ENCODE results near the gene RAMP1. TPM values are rescaled to one million over a fixed set of nuclear protein-coding genes. Genes with fewer than 3 reads are reported as not detected.

The RAMP1 gene
- polyA plus RNA-seq, 1 donor from 2014 or later = 25.5 TPM

- Histone ChIP-seq H3K36me3 (ENCODE audit: insufficient read depth, low read length) (no peaks in the 10 kb centered on the region), H4K20me1 (ENCODE audit: insufficient read depth) (no peaks in the 10 kb centered on the region), H3F3A (ENCODE audit: insufficient read depth, low read length, poor library complexity, severe bottlenecking) (no peaks in the 10 kb centered on the region), H3K4me3 (ENCODE audit: low read length) (peak overlapping the region; percentile 44), H3K4me2 (ENCODE audit: low read length) (peak overlapping the region; percentile 29), H3K27me3 (ENCODE audit: insufficient read depth, low read depth, low read length) (no peaks in the 10 kb centered on the region), H2AFZ (ENCODE audit: low read depth, low read length) (no peak overlapping the region), H3K9me3 (ENCODE audit: low read length) (no peaks in the 10 kb centered on the region), H3K9me2 (ENCODE audit: insufficient read depth, low read length) (no peaks in the 10 kb centered on the region), H3K27ac (ENCODE audit: low read length) (peak overlapping the region; percentile 99), H3K79me2 (replicated peaks; ENCODE audit: insufficient read depth, low read length) (no peaks in the 10 kb centered on the region), H3K9ac (ENCODE audit: low read length) (peak overlapping the region; percentile 72)
- TF ChIP-seq EZH2 (IDR thresholded peaks at IDR 0.05; ENCODE audit: borderline replicate concordance, insufficient read depth, low read length, poor library complexity, severe bottlenecking) (no peak), RAD21 (conservative IDR thresholded peaks at IDR 0.05) (peak; percentile 19), SMC3 (conservative IDR thresholded peaks at IDR 0.05; ENCODE audit: poor library complexity) (no peak), TAF1 (IDR thresholded peaks at IDR 0.05; ENCODE audit: low read depth) (no peak), EP300 (conservative IDR thresholded peaks at IDR 0.05; ENCODE audit: poor library complexity, severe bottlenecking) (peak; percentile 95), MXI1 (conservative IDR thresholded peaks at IDR 0.05; ENCODE audit: poor library complexity, severe bottlenecking) (peak; percentile 23), POLR2AphosphoS5 (IDR thresholded peaks at IDR 0.05) (peak; percentile 69)
- TF ChIP-seq, protein P1, sequence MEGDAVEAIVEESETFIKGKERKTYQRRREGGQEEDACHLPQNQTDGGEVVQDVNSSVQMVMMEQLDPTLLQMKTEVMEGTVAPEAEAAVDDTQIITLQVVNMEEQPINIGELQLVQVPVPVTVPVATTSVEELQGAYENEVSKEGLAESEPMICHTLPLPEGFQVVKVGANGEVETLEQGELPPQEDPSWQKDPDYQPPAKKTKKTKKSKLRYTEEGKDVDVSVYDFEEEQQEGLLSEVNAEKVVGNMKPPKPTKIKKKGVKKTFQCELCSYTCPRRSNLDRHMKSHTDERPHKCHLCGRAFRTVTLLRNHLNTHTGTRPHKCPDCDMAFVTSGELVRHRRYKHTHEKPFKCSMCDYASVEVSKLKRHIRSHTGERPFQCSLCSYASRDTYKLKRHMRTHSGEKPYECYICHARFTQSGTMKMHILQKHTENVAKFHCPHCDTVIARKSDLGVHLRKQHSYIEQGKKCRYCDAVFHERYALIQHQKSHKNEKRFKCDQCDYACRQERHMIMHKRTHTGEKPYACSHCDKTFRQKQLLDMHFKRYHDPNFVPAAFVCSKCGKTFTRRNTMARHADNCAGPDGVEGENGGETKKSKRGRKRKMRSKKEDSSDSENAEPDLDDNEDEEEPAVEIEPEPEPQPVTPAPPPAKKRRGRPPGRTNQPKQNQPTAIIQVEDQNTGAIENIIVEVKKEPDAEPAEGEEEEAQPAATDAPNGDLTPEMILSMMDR (IDR thresholded peaks at IDR 0.05; ENCODE audit: poor library complexity, severe bottlenecking) = no peak
- TF ChIP-seq, protein P2, sequence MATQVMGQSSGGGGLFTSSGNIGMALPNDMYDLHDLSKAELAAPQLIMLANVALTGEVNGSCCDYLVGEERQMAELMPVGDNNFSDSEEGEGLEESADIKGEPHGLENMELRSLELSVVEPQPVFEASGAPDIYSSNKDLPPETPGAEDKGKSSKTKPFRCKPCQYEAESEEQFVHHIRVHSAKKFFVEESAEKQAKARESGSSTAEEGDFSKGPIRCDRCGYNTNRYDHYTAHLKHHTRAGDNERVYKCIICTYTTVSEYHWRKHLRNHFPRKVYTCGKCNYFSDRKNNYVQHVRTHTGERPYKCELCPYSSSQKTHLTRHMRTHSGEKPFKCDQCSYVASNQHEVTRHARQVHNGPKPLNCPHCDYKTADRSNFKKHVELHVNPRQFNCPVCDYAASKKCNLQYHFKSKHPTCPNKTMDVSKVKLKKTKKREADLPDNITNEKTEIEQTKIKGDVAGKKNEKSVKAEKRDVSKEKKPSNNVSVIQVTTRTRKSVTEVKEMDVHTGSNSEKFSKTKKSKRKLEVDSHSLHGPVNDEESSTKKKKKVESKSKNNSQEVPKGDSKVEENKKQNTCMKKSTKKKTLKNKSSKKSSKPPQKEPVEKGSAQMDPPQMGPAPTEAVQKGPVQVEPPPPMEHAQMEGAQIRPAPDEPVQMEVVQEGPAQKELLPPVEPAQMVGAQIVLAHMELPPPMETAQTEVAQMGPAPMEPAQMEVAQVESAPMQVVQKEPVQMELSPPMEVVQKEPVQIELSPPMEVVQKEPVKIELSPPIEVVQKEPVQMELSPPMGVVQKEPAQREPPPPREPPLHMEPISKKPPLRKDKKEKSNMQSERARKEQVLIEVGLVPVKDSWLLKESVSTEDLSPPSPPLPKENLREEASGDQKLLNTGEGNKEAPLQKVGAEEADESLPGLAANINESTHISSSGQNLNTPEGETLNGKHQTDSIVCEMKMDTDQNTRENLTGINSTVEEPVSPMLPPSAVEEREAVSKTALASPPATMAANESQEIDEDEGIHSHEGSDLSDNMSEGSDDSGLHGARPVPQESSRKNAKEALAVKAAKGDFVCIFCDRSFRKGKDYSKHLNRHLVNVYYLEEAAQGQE (IDR thresholded peaks at IDR 0.05; ENCODE audit: borderline replicate concordance) = peak; percentile 34
Observed at GRCh38 chr2:237892984-237893595, 33.7 kb downstream of the RAMP1 start.

DNA sequence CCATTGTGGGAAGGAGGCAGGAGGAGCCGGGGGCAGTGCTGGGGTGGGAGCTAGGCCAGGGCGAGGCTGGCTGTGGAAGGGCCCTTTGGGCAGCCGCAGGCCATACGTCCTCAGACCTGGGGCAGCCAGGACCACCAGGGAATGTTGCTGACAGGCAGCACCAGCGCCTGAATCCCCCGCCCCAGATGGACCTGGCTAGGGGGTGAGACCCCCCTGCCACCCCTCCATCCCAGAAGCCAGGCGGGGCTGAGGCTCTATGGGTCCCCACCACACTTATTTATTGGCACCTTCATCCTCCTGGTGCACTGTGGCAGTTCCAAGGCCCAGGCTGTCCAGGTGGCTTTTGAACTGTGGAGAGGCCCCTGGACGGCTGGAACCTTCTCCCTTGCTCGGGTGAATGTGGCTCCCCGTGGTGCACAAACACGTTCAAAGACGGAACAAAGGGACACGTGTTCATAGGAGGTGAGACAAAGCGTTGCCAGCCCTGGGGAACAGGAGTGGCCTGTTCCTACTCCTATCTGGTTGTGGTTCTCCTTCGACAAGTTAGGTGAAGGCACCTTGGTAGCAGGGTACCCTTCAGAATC is 35.1 kb downstream of the RAMP1 start:
- Histone ChIP-seq H3K36me3 (ENCODE audit: insufficient read depth, low read length) (no peaks in the 10 kb centered on the region), H3K27ac (ENCODE audit: low read length) (peak overlapping the region; percentile 99), H3K9me3 (ENCODE audit: low read length) (no peaks in the 10 kb centered on the region)

More for the DNA sequence above, 35.1 kb downstream of the RAMP1 start:
- Histone ChIP-seq H3K9ac (ENCODE audit: low read length) (peak overlapping the region; percentile 30), H2AFZ (ENCODE audit: low read depth, low read length) (no peak overlapping the region), H3K27me3 (ENCODE audit: insufficient read depth, low read depth, low read length) (no peaks in the 10 kb centered on the region), H3K9me2 (ENCODE audit: insufficient read depth, low read length) (no peaks in the 10 kb centered on the region), H3F3A (ENCODE audit: insufficient read depth, low read length, poor library complexity, severe bottlenecking) (no peaks in the 10 kb centered on the region), H3K79me2 (replicated peaks; ENCODE audit: insufficient read depth, low read length) (no peaks in the 10 kb centered on the region), H3K4me2 (ENCODE audit: low read length) (no peak overlapping the region), H4K20me1 (ENCODE audit: insufficient read depth) (no peaks in the 10 kb centered on the region), H3K4me3 (ENCODE audit: low read length) (no peak overlapping the region)
- TF ChIP-seq TAF1 (IDR thresholded peaks at IDR 0.05; ENCODE audit: low read depth) (no peak), SMC3 (conservative IDR thresholded peaks at IDR 0.05; ENCODE audit: poor library complexity) (no peak), MXI1 (conservative IDR thresholded peaks at IDR 0.05; ENCODE audit: poor library complexity, severe bottlenecking) (no peak), EZH2 (IDR thresholded peaks at IDR 0.05; ENCODE audit: borderline replicate concordance, insufficient read depth, low read length, poor library complexity, severe bottlenecking) (no peak), EP300 (conservative IDR thresholded peaks at IDR 0.05; ENCODE audit: poor library complexity, severe bottlenecking) (no peak), RAD21 (conservative IDR thresholded peaks at IDR 0.05) (no peak), POLR2AphosphoS5 (IDR thresholded peaks at IDR 0.05) (no peak)
- TF ChIP-seq, protein P2 (IDR thresholded peaks at IDR 0.05; ENCODE audit: borderline replicate concordance) = no peak
- TF ChIP-seq, protein P1 (IDR thresholded peaks at IDR 0.05; ENCODE audit: poor library complexity, severe bottlenecking) = no peak
